PC-3 (cell line): ENCODE data around the gene FHIP1A. TPM values are rescaled to one million over a fixed set of nuclear protein-coding genes. Genes with fewer than 3 reads are reported as not detected.
A peak's percentile ranks its signal among the peaks of the same experiment; 100 is the strongest.

ENCODE experiments used
- ATAC-seq: fragments of 200-7000 bp; cut with Tn5 transposase; 2 replicates; pipeline ENCODE4 v1.9.1; 2020; ENCODE audit warnings: mild to moderate bottlenecking, moderate library complexity
- BruUV-seq: library from RNA; stranded (reverse); fragments of 400-500 nt; replicated peaks from 2 replicates; lab custom pipeline; 2021; lab: Mats Ljungman, UMichigan
- CTCF ChIA-PET: fragments of 300-600 bp; sonication (Branson Sonifier 250); formaldehyde crosslinking; loops from one replicate; lab custom pipeline; 2022; ENCODE audit warnings: antibody characterized with exemption; lab: Charles Lee
- POLR2A ChIA-PET: fragments of 300-600 bp; sonication (Branson Sonifier 250); formaldehyde crosslinking; loops from one replicate; lab custom pipeline; 2022; ENCODE audit warnings: antibody characterized with exemption; ENCODE audit not compliant: unreplicated experiment; lab: Charles Lee
- DNase-seq: peaks from one replicate; pipeline ENCODE4 v3.0.0-alpha.2; 2015
- H2AFZ ChIP-seq: fragments of 300-600 bp; sonication (generic); 2 replicates; pipeline ENCODE4 v1.6.0; 2016; ENCODE audit warnings: antibody characterized with exemption, low read length
- H3F3A ChIP-seq: fragments of 300-600 bp; sonication (generic); one replicate; pipeline ENCODE4 v1.6.0; 2017; ENCODE audit warnings: antibody characterized with exemption, low read length, control low read depth, mild to moderate bottlenecking; ENCODE audit not compliant: unreplicated experiment
- H3K27ac ChIP-seq: fragments of 300-600 bp; sonication (generic); 2 replicates; pipeline ENCODE4 v1.5.1; 2016; ENCODE audit warnings: mild to moderate bottlenecking, low read length
- H3K27me3 ChIP-seq: fragments of 300-600 bp; sonication (generic); 2 replicates; pipeline ENCODE4 v1.6.1; 2016; ENCODE audit warnings: low read length, mixed read lengths
- H3K36me3 ChIP-seq: fragments of 300-600 bp; sonication (generic); 2 replicates; pipeline ENCODE4 v1.6.1; 2016; ENCODE audit warnings: low read depth, mixed run types, low read length, mixed read lengths
- H3K4me1 ChIP-seq: fragments of 300-600 bp; sonication (generic); 2 replicates; pipeline ENCODE4 v1.5.1; 2016; ENCODE audit warnings: low read length; ENCODE audit not compliant: insufficient read depth
- H3K4me2 ChIP-seq: fragments of 300-600 bp; sonication (generic); 2 replicates; pipeline ENCODE4 v1.6.0; 2016; ENCODE audit warnings: low read length
- H3K4me3 ChIP-seq: fragments of 300-600 bp; sonication (generic); 2 replicates; pipeline ENCODE4 v1.5.1; 2016; ENCODE audit warnings: mild to moderate bottlenecking, low read length, mixed read lengths
- H3K79me2 ChIP-seq: fragments of 300-600 bp; sonication (generic); 2 replicates; pipeline ENCODE4 v1.6.1; 2017; ENCODE audit warnings: low read length, mixed read lengths
- H3K9ac ChIP-seq: fragments of 300-600 bp; sonication (generic); 2 replicates; pipeline ENCODE4 v1.6.0; 2016; ENCODE audit warnings: mild to moderate bottlenecking, low read length
- H3K9me2 ChIP-seq: fragments of 300-600 bp; sonication (generic); replicated peaks from 2 replicates; pipeline ENCODE4 v1.6.1; 2016; ENCODE audit warnings: mixed run types, low read length, mixed read lengths
- H3K9me3 ChIP-seq: fragments of 300-600 bp; sonication (generic); 2 replicates; pipeline ENCODE4 v1.6.1; 2016; ENCODE audit warnings: low read length, mixed read lengths
- H4K20me1 ChIP-seq: fragments of 300-600 bp; sonication (generic); 2 replicates; pipeline ENCODE4 v1.6.1; 2016; ENCODE audit warnings: low read length, mixed read lengths
- CTCF ChIP-seq: fragments of 300-600 bp; sonication (generic); conservative IDR thresholded peaks from 2 replicates; pipeline ENCODE4 v1.5.1; 2017; ENCODE audit warnings: antibody characterized with exemption, low read depth, mild to moderate bottlenecking, low read length
- EZH2 ChIP-seq: fragments of 300-600 bp; sonication (generic); IDR thresholded peaks from one replicate; pipeline ENCODE4 v1.6.1; 2017; ENCODE audit warnings: antibody characterized with exemption, mild to moderate bottlenecking, low read length; ENCODE audit not compliant: unreplicated experiment
- EZH2phosphoT487 ChIP-seq: fragments of 300-600 bp; sonication (generic); IDR thresholded peaks from 2 replicates; pipeline ENCODE4 v1.6.1; 2018; ENCODE audit warnings: mild to moderate bottlenecking, antibody characterized with exemption, low read length, borderline replicate concordance
- intact Hi-C: fragments of 100-400 bp; cut with micrococcal nuclease; formaldehyde crosslinking; loops from 2 replicates; pipeline ENCODE4 v1.9.0; 2023
- total RNA-seq: library from RNA; depleted of rRNA; stranded (reverse); fragments of >200 nt; gene quantifications from 2 replicates; pipeline ENCODE4 v1.2.3, GENCODE V29; 2014

FHIP1A gene
- total RNA-seq, 1 experiment from 2014 or later = 11.3 TPM

GRCh38 chr4:151429957-151430570 is 21.1 kb downstream of the FHIP1A start:
- Histone ChIP-seq H3K79me2 (peaks cover 48% of the 10 kb centered on the region), H3K4me1 (peaks cover 71% of the 10 kb centered on the region), H3K9me2 (no peaks in the 10 kb centered on the region), H3K9ac (no peak overlapping the region), H3K36me3 (no peaks in the 10 kb centered on the region), H3K9me3 (no peaks in the 10 kb centered on the region), H2AFZ (no peak overlapping the region), H3K27me3 (no peaks in the 10 kb centered on the region), H3K27ac (no peak overlapping the region), H4K20me1 (no peaks in the 10 kb centered on the region), H3K4me3 (peak overlapping the region; percentile 20; the same call in 1 of the 2 replicates), H3K4me2 (peak overlapping the region; percentile 71), H3F3A (peaks cover 8% of the 10 kb centered on the region)
- no peak for TF ChIP-seq EZH2
- no peak for TF ChIP-seq EZH2phosphoT487
- TF ChIP-seq CTCF = no peak
- ATAC-seq = no peak; the same call in 1 of the 2 replicates
- ChIA-PET POLR2A (no interaction called here), CTCF (no interaction called here)
- no TSS peak for BruUV-seq
- DNase-seq = peak; percentile 26
- intact Hi-C loops = no loop called here

- peak; percentile 37; the same call in 1 of the 2 replicates for ATAC-seq
- BruUV-seq = no TSS peak
- Histone ChIP-seq H3K4me2 (peak overlapping the region; percentile 71), H3K36me3 (no peaks in the 10 kb centered on the region), H3F3A (peaks cover 8% of the 10 kb centered on the region), H3K4me3 (peak overlapping the region; percentile 20; the same call in 1 of the 2 replicates), H3K9me3 (no peaks in the 10 kb centered on the region), H3K9ac (no peak overlapping the region), H3K9me2 (no peaks in the 10 kb centered on the region), H3K27me3 (no peaks in the 10 kb centered on the region), H3K27ac (no peak overlapping the region), H3K79me2 (peaks cover 48% of the 10 kb centered on the region), H4K20me1 (no peaks in the 10 kb centered on the region), H3K4me1 (peaks cover 75% of the 10 kb centered on the region), H2AFZ (no peak overlapping the region)
- no peak for TF ChIP-seq CTCF
- TF ChIP-seq EZH2 = no peak
- no peak for TF ChIP-seq EZH2phosphoT487
- intact Hi-C loops = no loop called here
- POLR2A ChIA-PET = no interaction called here
- CTCF ChIA-PET = no interaction called here
- peak; percentile 40 for DNase-seq
Measured at GRCh38 chr4:151430740-151431457, 21.9 kb downstream of the FHIP1A start.

- Histone ChIP-seq H3K36me3 (no peaks in the 10 kb centered on the region), H3K27ac (no peak overlapping the region), H4K20me1 (no peaks in the 10 kb centered on the region), H3K9me3 (no peaks in the 10 kb centered on the region), H3K4me1 (peaks cover 79% of the 10 kb centered on the region), H3K27me3 (no peaks in the 10 kb centered on the region), H3K9ac (no peak overlapping the region), H3K79me2 (peaks cover 48% of the 10 kb centered on the region), H3K4me2 (no peak overlapping the region), H3F3A (peaks cover 8% of the 10 kb centered on the region), H3K9me2 (no peaks in the 10 kb centered on the region), H2AFZ (no peak overlapping the region), H3K4me3 (no peak overlapping the region)
- CTCF ChIA-PET = no interaction called here
- intact Hi-C loops = no loop called here
- POLR2A ChIA-PET = no interaction called here
- ATAC-seq (no peak), DNase-seq (no peak)
- TF ChIP-seq CTCF (no peak), EZH2phosphoT487 (no peak), EZH2 (no peak)
- BruUV-seq = no TSS peak
Measured at GRCh38 chr4:151431728-151432127, 22.8 kb downstream of the FHIP1A start.
